ENCODE measurements around the gene MARCHF3.
"Not testable (repeated sequence)": the region's sequence is repeated elsewhere in the genome, so short reads cannot be mapped to it uniquely, and the experiment has no call there.

MARCHF3 gene

DNA sequence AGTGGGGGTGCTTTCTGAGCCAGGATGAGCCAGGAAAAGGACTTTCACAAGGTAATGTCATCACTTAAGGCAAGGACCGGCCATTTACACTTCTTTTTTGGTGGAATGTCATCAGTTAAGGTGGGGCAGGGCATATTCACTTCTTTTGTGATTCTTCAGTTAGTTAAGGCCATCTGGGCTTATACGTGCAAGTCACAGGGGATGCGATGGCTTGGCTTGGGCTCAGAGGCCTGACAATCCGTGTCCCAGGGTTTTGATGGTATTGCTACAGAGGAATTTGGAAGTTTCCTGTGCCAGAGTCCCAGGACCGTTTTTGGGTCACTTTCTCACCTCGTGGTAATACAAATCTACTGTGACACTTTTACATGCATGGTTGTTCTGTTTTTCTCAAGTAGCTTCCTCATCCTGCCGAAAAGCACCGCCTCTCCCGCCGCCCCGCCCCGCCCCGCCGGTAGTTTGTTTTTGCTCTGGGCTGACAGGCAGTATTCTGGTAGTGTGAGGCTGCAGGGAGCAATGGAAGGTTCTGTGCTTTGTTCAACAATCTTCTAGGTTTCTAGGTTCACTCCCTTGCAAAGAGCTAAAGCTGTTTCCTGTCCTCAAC, 184.8 kb downstream of the MARCHF3 start:
- not testable (repeated sequence) for DNase-seq

DNA sequence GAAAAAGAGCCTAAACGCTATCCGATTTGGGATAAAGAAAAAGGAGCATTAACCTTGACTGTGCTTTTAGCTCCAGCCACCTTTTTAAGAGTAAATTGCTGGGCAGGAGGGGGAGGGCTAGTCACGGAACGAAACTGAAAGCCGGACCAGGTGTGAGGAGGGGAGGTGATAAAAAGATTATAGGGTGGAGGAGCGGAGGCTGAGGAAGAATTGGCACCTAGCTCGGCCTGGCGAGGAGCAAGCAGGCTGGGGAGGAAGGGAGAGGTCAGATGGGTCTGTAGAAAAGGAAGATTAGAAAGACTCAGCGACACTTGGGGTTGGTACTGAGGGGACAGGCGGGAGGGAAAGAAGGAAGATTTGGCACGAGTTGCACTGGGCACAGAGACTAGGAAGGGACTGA, 187.0 kb downstream of the MARCHF3 start:
- not testable (repeated sequence) for DNase-seq

GRCh38 chr5:126839407-126839806, 191.0 kb downstream of the MARCHF3 start:
- DNase-seq, result not testable (repeated sequence)

DNA sequence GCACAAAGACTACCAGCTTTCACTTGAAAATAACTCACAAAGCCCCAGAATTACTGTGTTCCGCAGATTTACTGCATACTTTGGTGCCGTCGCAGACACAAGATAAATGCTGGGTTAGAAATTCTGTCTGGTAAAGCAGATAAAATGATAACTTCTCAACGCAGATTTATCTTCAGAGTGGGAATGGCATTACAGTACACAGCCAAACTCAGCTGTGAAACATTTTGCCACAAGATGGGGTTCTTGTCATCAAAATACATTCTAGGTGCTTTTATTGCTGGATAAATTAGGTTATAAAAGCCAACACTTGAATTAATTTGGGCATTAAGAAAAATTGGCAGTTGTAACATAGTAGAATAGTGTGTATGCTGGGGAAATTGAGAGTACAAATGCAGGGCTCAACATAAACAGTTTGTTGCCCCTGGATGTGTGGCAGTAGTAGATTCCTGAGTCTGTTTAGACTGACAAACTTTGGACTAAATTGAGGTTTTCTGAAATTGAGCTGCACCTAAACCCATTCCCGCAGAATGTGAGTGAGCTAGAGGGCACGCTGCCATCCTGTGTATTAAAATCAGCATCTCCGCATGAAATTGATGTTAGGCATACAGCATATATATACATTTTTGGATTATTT, 192.3 kb downstream of the MARCHF3 start:
- DNase-seq, result no peak

GRCh38 chr5:126837242-126837641, 193.1 kb downstream of the MARCHF3 start:
- DNase-seq, result no peak

DNA sequence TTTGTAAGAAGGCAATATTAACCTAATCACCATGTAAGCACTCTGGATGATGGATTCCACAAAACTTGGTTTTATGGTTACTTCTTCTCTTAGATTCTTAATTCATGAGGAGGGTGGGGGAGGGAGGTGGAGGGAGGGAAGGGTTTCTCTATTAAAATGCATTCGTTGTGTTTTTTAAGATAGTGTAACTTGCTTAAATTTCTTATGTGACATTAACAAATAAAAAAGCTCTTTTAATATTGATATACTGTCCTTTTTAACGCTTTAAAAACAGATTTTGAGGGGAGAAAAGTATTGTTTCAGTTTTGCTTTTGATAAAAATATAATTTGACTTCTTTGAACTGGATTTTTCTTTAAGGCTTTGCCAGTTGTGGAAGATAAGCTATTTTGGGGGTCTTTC, 193.6 kb downstream of the MARCHF3 start:
- no peak for DNase-seq

DNA sequence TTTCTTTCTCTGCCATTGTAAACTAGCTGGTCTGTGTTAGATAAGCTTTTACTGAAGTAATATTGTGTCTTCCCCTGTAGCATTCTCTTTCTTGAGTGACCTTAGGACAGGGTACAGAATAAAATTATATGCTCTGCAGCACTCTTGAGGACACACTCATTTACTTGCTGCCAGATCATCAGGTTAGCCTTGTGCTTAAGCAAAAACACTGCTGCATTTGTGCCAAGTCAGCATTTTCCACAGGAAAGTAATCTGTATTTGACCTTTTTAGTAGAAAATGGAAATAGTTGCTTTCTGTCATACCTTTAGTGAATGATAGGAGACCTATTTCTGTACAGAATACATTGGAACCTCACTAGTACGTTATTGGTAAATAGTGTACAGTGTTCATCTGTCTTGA, 199.2 kb downstream of the MARCHF3 start:
- no peak for DNase-seq

DNA sequence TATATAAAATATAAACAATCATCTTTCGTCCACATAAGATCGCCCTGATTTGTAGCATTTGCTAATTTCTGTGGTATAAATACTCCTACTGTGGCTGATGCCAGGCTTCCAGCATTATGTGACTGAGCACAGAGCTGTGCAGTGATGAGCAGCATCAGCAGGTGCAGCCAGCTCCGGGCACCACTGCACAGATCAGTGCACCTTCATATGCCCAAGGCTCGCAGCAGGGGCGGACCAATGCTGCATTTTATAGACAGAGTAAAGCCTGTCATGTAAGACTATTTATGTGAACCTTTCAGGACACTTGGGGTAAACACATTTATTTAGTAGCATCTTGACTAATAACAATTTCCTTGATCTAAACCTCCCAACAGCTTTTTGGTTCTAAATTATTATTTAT, 200.3 kb downstream of the MARCHF3 start:
- no peak for DNase-seq

DNA sequence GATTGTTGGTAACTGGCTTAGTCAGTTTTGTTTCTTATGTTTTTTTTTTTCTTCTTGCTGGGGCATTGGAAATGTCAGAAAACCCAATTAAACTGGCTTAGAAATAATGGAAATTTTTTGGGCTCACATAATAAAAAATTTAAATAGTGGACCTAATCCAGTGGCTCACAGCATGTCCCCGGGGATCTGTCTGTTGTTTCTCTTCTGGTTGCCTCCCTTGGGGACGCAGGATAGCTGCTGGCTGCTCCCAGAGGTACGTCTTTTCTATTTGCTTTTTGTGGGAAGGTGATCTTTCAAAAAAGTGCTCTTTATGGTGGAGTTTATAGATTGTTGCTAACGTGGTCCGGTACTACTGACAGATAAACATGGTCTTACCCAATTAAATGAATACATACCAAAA, 201.3 kb downstream of the MARCHF3 start:
- no peak for DNase-seq

GRCh38 chr5:126826619-126827215, 203.6 kb downstream of the MARCHF3 start:
- no peak for DNase-seq

DNA sequence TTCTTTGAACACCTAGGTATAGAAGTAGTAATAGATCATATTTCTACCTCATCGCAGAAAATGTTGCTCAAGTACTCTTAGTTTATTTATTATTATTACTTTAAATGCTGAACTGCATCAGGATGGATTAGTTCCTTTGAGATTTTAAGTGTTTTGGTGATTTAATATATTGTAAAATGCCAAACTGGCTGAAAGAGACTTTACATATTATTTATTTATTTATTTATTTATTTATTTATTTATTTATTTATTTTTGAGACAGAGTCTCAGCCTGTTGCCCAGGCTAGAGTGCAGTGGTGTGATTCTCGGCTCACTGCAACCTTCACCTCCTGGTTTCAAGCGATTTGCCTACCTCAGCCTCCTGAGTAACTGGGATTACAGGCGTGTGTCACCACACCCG, 211.1 kb downstream of the MARCHF3 start:
- no peak for DNase-seq

GRCh38 chr5:126818736-126819135, 211.6 kb downstream of the MARCHF3 start:
- DNase-seq, result no peak

Measured in fibroblast of skin of right quadriceps (primary cell).